PC-3 (cell line): ENCODE measurements around the gene GOLGA1.

Experiments used
- EZH2 ChIP-seq: fragments of 300-600 bp; sonication (generic); IDR thresholded peaks from one replicate; pipeline ENCODE4 v1.6.1; 2017; ENCODE audit warnings: antibody characterized with exemption, mild to moderate bottlenecking, low read length; ENCODE audit not compliant: unreplicated experiment
- EZH2phosphoT487 ChIP-seq: fragments of 300-600 bp; sonication (generic); IDR thresholded peaks from 2 replicates; pipeline ENCODE4 v1.6.1; 2018; ENCODE audit warnings: mild to moderate bottlenecking, antibody characterized with exemption, low read length, borderline replicate concordance
- TF ChIP-seq, protein P1 (sequence below): fragments of 300-600 bp; sonication (generic); conservative IDR thresholded peaks from 2 replicates; pipeline ENCODE4 v1.5.1; 2017; ENCODE audit warnings: antibody characterized with exemption, low read depth, mild to moderate bottlenecking, low read length

DNA sequence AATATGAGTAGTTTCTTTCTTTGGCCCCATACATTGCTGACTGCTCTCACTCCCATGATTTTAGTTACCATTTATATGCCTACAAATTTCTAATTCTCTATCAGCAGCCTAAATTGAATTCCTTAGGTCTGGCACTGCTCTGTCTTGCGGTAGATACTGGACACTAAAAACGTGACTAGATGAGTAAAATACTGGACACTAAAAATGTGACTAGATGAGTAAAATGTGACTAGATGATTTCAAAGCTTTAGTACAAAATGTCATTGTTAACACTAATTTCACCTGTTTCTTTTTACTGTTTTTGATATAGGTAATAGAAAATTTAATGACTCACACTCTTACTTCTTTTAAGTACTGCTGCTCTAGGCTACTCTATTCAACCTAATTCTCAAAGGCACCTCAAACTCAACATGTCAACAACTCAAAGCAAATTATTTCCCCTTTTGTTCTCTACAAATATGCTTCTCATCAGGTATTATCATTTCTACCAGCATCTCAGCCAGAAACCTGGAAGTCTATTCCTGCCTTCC lies 31.4 kb upstream of the GOLGA1 start:
- TF ChIP-seq, protein P1, sequence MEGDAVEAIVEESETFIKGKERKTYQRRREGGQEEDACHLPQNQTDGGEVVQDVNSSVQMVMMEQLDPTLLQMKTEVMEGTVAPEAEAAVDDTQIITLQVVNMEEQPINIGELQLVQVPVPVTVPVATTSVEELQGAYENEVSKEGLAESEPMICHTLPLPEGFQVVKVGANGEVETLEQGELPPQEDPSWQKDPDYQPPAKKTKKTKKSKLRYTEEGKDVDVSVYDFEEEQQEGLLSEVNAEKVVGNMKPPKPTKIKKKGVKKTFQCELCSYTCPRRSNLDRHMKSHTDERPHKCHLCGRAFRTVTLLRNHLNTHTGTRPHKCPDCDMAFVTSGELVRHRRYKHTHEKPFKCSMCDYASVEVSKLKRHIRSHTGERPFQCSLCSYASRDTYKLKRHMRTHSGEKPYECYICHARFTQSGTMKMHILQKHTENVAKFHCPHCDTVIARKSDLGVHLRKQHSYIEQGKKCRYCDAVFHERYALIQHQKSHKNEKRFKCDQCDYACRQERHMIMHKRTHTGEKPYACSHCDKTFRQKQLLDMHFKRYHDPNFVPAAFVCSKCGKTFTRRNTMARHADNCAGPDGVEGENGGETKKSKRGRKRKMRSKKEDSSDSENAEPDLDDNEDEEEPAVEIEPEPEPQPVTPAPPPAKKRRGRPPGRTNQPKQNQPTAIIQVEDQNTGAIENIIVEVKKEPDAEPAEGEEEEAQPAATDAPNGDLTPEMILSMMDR: no peak
- TF ChIP-seq EZH2 (no peak), EZH2phosphoT487 (no peak)
